ENCODE measurements around the gene ZSCAN1.
A peak's percentile ranks its signal among the peaks of the same experiment; 100 is the strongest.

Gene ZSCAN1

DNA sequence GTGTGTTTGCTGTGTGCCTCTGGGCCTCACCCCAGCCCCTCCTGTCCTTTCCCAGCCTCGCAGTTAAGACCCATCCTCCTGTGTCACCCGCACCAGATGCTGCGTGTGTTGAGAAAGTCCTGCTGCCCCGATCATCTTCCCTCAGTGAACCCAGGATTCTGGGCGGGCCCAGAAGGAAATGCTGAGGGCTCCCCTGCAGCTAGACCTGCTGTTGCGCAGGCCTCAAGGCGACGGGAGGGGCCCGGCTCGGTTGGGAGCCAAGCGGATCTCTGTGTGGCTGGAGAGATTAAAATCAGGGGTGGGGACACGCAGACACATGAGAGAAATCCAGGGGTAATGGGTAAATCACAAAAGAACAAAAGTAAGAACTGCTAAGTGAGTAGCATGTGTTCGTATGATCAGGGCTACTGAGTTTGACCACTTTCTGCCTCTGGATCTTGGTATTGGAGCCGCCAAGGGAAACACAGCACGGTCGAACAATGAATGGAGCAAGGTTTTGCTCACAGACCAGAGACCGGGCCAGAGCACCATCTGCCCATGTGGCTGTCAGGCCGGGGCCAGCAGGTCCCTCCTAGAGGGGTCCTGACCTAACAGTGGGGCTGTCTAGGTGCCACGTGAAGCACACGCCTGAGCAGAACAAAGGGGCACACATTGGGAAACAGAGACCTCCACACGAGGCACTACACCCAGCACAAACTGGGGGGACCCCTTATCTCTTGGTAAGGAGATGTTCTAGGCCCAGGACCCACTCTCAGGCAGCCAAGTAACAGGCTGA, 7.1 kb downstream of the ZSCAN1 start:
- no peak for DNase-seq (ENCODE audit: low read depth)

DNA sequence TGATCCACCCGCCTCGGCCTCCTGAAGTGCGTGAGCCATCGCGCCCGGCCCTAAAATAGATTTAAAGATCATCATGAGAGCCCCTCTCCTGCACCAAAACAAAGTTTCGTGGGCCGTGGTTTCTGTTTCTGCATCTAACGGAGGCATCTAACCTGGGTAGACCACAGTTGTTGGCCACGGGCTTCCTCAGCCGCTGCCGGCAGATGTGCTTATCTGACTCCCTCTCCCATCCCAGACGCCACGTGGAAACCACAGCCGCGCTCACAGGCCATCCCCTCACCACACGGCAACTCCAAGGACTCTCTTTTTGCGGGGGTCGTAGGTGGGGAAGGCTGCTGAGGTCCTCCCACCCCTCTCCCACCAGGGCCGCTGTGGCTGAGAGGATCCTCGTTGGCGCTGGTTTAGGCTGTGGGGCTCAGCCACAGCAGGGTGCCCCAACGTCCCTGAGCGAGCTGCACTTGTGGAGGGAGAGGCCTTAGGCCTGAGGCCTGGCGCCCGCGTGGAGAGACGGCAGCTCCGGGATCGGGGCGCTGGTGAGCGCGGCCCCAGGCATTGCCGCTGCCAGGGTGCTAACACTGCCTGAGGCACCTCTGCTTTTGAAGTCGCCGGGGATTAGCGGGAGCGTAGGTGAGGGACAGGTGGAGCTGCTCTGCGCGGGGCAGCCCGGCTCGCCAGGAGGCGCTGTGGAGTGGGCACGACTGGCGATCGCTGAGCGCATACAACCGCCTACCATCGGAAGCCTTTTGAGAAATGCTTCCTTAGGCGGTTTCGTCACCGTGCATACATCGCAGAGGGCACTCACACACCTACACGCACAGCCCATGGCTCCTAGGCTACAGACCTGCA, 8.9 kb downstream of the ZSCAN1 start:
- no peak for DNase-seq (ENCODE audit: low read depth)

DNA sequence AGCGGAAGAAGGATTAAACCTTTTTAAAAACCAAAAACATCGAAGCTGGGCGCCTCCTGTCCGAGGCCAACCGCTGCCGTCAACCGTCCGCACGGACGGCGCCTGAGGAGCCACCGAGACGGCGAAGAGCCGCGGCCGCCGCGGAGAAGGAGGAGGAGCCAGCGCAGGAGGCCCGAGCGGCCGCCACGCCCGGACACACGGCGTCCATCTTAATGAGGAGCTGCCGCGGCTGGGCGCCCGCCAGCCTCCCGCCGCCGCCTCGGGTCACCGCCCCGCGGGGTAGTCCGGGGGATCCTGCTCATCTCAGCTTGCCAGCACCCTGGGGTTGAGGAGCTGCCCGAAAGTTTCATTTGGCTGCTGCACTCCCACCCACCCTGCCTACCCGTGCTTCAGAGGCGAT, 10.6 kb downstream of the ZSCAN1 start:
- DNase-seq (ENCODE audit: low read depth): no peak

GRCh38 chr19:58044886-58045285, 11.1 kb downstream of the ZSCAN1 start:
- no peak for DNase-seq (ENCODE audit: low read depth)

DNA sequence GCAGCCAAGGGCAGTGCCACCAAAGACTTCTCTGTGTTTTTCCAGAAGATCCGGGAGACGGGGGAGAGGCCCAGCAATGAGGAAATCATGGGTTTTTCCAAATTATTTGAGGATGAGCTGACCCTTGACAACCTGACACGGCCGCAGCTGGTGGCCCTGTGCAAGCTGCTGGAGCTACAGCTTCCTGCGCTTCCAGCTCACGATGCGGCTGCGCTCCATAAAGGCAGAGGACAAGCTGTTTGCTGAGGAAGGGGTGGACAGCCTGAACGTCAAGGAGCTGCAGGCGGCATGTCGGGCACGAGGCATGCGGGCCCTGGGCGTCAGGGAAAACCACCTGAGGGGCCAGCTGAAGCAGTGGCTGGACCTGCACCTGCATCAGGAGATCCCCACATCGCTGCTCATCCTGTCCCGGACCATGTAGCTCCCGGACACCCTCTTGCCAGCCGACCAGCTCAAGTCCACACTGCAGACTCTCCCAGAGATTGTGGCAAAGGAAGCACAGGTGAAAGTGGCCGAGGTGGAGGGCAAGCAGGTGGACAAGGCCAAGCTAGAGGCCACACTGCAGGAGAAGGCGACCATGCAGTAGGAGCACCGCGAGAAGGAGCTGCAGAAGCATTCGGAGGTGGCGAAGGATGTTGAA, 11.7 kb downstream of the ZSCAN1 start:
- DNase-seq (ENCODE audit: low read depth): no peak

- DNase-seq (ENCODE audit: low read depth): no peak
These were observed 13.0 kb downstream of the ZSCAN1 start for GRCh38 chr19:58046856-58047255.

DNA sequence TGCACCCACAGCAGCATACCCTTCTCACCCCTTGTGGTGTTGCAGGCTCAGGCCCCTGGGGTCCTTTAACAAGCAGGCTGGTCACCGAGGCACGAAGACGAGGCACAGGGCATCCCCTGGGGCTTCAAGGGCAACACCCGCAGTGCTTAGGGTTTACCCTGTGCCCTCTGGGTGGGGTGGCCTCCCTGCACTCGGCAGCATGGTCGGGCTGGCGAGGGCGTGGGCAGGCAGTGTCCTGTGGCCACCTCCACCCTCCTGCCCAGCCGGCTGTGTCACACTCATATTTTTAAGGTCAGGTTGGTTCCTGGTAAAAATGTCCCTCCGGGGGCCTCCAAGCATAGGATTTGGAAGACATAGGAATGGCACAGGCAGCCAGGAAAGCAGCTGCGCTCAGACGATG, 13.8 kb downstream of the ZSCAN1 start:
- DNase-seq (ENCODE audit: low read depth): no peak

- DNase-seq (ENCODE audit: low read depth): no peak
These were observed 18.4 kb downstream of the ZSCAN1 start for GRCh38 chr19:58052256-58052655.

DNA sequence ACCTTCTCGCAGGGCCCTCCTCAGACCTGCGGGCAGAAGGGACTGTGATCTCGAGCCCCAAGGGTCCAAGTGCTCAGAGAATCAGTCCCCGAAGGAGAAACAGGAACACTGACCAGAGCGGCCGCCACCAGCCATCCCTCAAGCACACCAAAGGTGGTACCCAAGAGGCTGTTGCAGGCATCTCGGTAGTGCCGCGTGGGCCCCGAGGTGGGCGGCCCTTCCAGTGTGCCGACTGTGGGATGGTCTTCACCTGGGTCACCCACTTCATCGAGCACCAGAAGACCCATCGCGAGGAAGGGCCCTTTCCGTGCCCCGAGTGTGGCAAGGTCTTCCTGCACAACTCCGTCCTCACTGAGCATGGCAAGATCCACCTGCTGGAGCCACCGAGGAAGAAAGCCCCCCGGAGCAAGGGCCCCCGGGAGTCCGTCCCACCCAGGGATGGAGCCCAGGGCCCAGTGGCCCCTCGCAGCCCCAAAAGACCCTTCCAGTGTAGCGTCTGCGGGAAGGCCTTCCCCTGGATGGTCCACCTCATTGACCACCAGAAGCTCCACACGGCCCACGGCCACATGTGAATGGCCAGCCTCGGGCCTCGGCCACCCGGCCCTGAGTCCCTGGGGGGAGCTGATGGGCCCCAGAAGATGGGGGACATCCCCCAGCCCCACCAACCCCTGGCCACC, 19.8 kb downstream of the ZSCAN1 start:
- DNase-seq (ENCODE audit: low read depth): no peak

GRCh38 chr19:58054901-58055874, 21.4 kb downstream of the ZSCAN1 start:
- no peak for DNase-seq (ENCODE audit: low read depth)

DNA sequence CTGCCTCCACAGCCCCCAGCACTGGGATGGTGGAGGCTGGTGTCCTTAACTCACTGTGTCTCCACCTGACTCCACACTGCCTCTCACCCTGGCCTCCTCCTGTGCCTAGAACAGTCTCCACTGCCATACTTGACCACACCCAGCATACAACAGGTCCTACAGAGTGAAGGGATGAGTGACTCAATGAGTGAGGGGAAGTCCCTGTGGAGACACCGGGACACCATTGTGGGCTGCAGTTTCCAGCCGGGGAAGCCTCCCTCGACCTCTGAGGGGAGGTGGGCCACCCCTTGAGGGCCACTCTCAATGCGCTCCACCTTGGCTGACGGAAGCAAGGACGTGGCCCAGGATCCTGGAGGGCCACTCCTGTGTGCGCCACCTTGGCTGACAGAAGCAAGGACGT, 22.4 kb downstream of the ZSCAN1 start:
- DNase-seq (ENCODE audit: low read depth): no peak

DNA sequence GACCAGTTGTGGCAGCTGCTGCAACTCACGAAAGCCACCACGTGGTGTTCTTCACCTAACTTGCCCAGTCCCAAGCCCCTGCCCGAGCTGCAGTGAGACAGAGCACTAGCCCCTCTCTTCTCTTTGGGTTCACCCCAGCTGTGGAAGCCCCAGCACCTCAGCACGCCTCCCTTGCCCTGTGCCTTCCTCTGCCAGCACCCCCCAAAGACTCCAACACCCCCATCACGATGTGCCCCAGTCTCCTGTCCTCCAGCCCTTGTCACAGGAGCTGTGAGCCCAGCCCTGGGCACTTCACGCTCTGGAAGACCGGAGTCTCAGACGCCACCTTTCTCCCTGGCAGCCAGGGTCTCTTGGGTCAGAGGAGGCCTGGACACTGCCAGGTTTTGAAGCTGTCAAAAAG, 23.0 kb downstream of the ZSCAN1 start:
- DNase-seq (ENCODE audit: low read depth): no peak

GRCh38 chr19:58058467-58058866, 24.6 kb downstream of the ZSCAN1 start:
- no peak for DNase-seq (ENCODE audit: low read depth)

- DNase-seq (ENCODE audit: low read depth): peak; percentile 8
These were observed 25.3 kb downstream of the ZSCAN1 start, which contains the start of gene ZNF135 for GRCh38 chr19:58059003-58059670. Gene ZNF135, plus strand, starts transcription at chr19:58059282. Its CDS starts 721 bp downstream, at chr19:58060003.

GRCh38 chr19:58059671-58060078, 25.9 kb downstream of the ZSCAN1 start:
- DNase-seq (ENCODE audit: low read depth): no peak

- no peak for DNase-seq (ENCODE audit: low read depth)
These were observed 26.4 kb downstream of the ZSCAN1 start for GRCh38 chr19:58060231-58060630.

- DNase-seq (ENCODE audit: low read depth): no peak
These were observed 29.9 kb downstream of the ZSCAN1 start for GRCh38 chr19:58063712-58064111.

GRCh38 chr19:58067240-58067912, 33.6 kb downstream of the ZSCAN1 start:
- DNase-seq (ENCODE audit: low read depth): no peak

DNA sequence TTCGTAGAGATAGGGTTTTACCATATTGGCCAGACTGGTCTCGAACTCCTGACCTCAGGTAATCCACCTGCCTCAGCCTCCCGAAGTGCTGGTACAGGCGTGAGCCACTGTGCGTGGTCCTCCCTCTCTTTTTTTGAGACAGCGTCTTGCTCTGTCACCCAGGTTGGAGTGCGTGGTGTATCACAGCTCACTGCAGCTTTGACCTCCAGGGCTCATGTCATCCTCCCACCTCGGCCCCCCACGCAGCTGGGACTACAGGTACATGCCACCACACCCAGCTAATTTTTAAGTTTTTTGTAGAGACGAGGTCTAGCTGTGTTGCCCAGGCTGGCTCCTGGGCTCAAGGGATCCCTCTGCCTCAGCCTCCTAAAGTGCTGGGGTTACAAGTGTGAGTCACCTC, 46.0 kb downstream of the ZSCAN1 start:
- no peak for DNase-seq (ENCODE audit: low read depth)

- no peak for DNase-seq (ENCODE audit: low read depth)
These were observed 49.2 kb downstream of the ZSCAN1 start for GRCh38 chr19:58083021-58083420.

Measured in activated T-helper 1 cell treated with Interleukin-2 at 50 U/mL for 16 hours (primary cell).